GM21576 (cell line): ENCODE results near the gene PTPRS.
"Not testable (repeated sequence)": the region's sequence is repeated elsewhere in the genome, so short reads cannot be mapped to it uniquely, and the experiment has no call there.

ENCODE experiments used
- ATAC-seq: cut with Tn5 transposase; IDR thresholded peaks from one replicate; pipeline ENCODE4 v1.9.1; 2021; ENCODE audit warnings: mild to moderate bottlenecking, moderate library complexity; ENCODE audit not compliant: unreplicated experiment

Gene PTPRS

GRCh38 chr19:5334366-5334739 is 6.3 kb downstream of the PTPRS start:
- ATAC-seq, result no peak

DNA sequence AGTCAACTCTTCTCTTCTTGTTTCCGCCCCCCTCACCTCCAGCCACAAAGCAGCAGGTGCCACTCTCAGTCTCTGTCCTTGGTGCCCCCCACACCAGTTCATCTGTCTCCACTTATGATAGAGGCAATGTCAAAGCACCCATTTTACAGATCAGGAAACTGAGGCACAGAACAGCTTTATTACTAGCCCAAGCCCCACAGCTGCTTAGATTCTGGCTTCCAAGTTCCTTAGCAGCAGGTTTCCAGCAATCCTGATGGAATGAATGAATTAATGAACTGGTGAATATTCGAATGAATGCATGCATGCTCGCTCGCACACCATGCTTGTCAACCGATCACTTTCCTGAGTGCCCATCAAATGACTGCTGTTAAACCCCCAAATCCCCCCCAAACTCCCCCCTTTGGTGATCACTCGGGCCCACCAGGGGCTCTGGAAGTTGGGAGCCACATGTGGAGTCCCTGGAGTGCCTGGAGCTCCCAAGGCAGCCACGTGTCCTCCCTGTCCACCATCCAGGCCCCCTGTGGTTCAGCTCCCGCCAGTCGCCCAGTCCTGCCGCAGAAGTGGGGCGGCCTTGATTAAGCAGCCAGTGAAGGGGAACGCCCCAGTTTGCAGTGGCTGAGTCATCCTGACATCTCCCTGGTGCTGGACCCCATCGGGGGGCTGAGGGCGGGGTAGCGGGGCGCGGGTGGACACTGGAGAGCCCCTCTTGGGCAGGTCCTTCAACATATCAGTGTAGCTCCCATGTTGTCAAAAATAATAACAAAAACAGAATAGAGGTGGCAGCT is 6.8 kb downstream of the PTPRS start:
- no peak for ATAC-seq

DNA sequence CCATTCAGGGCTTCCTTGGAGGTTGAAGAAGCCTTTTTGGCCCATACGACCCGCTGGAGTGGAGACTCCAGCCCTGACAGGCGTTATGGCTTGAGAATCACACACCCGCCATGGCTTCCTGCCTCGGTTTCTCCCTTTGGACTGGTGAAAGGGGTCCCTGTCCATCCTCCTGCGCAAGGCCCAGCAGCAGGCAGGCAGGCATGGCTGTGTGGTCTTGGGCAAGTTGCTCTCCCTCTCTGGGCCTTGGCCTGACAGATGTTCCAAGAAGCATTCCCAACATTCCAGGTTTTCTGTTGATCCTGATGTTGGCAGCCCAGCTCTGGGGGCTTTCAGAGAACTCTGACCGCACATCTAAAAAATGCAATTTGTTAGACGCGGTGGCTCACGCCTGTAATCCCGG is 8.1 kb downstream of the PTPRS start:
- no peak for ATAC-seq

DNA sequence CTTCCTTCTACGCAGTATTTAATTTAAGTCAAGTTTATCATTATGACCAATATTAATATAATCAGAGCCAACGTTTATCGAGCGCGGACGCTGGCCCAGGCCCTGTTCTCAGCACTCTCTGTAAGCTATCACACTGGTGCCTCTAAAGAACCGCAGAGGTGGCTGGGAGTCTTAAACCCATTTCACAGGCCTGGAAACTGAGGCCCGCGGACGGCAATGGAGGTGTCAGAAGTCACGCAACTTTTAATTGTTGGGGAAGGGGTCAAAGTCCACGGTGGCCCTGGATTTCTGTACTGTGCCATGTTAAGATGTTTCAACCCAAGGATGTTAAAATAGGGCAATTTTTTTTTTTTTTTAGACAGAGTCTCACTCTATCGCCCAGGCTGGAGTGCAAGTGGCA is 8.8 kb downstream of the PTPRS start:
- ATAC-seq, result no peak

GRCh38 chr19:5330307-5330720 is 10.3 kb downstream of the PTPRS start:
- ATAC-seq, result no peak

DNA sequence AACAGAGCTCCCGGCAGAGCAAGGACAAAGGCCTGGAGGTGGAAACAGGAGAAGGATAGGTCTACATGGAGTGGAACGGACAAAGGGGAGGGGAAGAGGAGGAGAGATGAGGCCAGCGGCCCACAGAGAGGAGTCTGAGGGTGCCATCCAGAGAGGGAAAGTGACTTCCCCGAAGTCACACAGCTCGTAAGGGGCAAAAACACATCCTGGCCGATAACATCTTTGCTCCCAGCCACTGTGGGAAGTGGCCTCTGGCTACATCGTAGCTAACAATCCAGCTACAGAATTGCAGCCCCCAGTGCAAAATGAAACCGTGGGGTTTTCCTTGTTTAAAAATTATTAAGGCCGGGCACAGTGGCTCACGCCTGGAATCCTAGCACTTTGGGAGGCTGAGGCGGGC is 11.5 kb downstream of the PTPRS start:
- ATAC-seq, result no peak

- ATAC-seq, result not testable (repeated sequence)
These were observed 12.2 kb downstream of the PTPRS start for GRCh38 chr19:5328407-5328806.

DNA sequence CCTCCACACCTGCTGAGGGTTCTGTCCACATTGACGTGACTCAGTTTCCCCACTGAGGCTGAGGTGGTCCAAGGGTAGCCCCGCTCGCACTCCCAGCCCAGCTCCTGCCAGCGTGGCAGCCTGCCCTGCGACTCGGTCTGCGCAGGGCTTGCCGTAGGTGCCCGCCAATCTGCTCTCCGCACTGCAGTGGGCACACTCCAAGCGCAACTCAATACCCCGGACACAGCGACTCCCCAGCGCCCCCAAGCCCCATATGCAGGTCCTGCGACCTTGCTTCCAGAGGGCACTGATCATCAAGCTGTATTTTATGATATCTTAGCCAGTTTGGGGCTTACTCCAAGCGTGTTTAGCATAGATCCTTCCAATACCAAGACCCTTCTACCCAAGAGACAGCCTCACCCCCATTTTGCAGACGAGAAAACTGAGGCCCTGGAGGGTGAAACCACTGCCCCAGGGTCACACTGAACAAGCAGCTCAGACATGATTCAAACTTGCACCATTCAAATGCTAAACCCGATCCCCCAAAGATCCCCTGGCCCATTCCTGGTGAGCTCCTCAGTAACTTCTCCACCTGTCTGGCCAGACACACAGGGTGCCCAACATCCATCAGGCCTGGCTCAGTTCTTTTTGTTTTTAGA is 13.5 kb downstream of the PTPRS start:
- ATAC-seq, result no peak

GRCh38 chr19:5326545-5326944 is 14.1 kb downstream of the PTPRS start:
- no peak for ATAC-seq

DNA sequence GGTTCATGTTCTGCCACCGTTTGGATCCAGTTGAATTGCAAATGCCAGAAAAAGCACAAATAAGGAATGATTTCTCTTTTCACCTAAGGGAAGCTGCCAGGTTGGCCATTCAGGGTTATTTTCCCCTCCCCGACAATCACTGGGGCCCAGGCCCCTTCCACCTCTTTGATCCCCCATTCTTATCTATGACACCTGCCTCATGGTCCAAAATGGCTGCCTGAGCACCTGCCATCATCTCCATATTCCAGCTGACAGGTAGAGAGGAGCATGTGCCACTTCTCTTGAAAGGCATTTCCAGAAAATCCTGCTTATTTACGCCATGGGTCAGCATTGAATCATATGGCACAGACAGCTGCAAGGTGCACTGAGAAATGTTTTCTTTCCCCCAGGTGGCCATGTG is 15.7 kb downstream of the PTPRS start:
- ATAC-seq, result no peak

GRCh38 chr19:5323475-5323811 is 17.2 kb downstream of the PTPRS start:
- ATAC-seq, result no peak

DNA sequence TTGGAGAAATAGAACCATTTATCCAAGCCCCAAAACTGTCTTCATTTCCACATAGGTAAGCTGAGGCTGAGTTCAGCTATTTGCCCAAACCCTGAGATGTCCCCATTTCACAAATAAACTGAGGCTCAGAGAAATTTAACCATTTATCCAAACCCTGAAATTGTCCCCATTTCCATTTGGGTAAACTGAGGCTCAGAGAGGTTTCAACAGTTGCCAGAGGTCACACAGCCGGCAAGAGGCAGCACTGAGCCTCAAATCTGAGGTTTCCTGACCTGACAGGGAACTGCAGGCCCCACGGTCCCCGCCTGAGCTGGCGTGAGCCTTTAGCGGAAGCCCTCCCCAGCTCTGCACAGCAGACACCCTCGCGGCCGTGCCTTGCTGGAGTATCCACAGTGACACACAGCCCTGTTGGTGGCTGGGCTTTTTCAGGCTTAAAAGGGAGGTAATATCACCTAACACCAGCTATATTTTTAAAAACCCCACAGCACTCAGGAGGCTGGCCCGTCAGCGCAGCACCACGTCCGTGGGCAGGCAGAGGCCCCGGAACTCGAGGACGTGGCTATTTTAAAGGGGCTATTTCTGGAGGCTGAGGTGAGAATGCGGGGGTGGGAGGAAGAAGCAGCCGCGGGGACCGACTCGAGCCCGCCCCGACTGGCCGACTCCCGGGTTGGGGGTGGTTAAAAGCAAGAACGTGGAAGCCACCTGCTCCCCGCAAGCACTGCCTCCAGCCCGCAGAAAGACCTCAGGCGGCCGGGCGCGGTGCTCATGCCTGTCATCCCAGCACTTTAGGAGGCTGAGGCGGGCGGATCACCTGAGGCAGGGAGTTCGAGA is 18.5 kb downstream of the PTPRS start:
- ATAC-seq, result peak; percentile 61

DNA sequence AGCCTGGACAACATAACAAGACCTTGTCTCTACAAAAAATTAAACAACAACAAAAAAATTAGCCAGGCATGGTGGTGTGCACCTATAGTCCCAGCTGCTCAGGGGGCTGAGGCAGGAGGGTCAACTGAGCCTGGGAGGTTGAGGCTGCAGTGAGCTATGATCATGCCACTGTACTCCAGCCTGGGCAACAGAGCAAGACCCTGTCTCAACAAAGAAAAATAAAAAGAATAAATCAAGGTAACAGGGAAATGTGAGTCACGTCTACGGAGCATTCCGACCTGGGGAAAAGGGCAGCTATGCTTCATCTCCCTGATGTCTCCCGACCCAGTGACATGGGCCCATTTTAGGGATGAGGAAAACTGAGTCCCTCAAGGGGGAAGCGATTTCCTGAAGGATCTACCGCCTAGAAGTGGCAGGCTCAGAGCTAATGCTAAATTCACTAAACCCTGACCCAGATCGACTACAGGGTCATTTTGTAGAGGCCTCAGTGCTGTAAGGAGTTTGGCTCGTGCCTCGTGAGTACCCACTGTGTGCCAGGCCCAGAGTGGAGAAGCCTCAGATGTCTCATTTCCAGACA is 19.5 kb downstream of the PTPRS start:
- ATAC-seq, result no peak

DNA sequence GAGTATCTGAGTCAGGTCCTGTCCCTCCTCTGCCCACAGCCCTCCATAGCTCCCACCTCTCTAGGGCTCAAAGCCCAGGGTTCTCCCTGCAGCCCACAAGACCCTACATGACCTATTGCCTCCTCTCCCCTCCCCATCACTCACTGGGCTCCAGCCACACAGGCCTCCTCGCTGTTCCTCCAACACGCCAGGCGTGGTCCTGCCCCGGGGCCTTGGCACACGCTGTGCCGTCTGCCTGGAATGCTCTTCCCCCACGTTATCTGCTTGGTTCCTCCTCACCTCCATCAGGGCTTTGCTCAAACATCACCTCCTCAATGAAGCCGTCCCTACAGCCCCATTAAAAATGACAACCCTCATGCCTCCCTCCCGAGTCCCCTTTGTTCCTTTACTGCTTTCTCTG is 21.1 kb downstream of the PTPRS start:
- ATAC-seq, result no peak

DNA sequence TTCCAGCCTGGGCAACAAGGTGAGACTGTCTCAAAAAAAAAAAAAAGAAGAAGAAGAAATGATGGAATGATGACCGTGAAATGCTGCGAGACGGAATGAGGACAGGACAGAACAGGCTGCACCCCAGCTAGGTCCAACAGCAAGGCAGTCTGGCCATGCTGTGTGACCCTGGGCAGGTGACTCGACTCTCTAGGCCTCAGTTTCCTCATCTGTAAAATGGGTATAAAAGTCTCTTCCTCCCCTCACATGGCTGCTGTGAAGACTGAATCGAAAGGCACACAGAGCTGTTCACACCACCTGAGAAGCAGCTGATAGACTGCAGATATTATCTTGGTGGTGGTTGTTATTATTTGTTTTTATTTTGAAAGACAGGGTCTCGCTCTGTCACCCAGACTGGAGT is 22.3 kb downstream of the PTPRS start:
- ATAC-seq, result no peak

DNA sequence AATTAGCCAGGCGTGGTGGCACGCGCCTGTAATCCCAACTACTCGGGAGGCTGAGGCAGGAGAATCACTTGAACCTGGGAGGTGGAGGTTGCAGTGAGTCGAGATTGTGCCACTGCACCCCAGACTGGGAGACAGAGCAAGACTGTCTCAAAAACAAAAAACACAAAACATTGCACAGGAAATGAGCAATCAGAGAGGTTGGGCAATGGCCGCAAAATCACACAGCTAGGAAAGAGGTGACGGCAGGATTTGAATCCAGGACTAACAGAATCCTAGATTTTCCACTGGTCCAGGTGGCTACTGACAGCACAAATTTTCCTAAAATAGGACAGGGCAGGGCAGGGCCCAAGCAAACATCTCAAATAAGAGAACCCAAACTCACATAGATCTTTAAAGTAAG is 23.3 kb downstream of the PTPRS start:
- ATAC-seq, result no peak

GRCh38 chr19:5316138-5316537 is 24.5 kb downstream of the PTPRS start:
- no peak for ATAC-seq

GRCh38 chr19:5314907-5315298 is 25.7 kb downstream of the PTPRS start:
- ATAC-seq, result no peak

GRCh38 chr19:5314012-5314906 is 26.4 kb downstream of the PTPRS start:
- ATAC-seq, result no peak

DNA sequence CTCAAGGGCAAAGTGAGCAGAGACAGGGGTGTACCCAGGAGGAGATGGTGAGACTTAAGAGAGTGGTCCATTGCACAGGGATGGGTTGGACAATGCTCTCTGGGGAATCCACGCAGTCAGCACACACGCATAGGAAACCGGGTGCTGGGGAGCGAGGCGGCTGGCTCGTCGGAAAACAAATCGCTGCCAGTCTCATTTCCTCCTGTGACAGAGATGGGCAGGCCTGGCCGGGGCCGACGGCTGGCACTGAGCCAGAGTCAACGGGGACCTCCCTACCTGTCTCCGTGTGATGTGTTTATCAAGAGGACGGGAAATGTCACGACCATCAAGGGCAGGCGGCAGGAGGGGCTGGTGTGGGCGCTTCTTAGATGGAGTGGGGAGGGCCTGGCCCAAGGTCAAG is 27.3 kb downstream of the PTPRS start:
- ATAC-seq, result no peak

DNA sequence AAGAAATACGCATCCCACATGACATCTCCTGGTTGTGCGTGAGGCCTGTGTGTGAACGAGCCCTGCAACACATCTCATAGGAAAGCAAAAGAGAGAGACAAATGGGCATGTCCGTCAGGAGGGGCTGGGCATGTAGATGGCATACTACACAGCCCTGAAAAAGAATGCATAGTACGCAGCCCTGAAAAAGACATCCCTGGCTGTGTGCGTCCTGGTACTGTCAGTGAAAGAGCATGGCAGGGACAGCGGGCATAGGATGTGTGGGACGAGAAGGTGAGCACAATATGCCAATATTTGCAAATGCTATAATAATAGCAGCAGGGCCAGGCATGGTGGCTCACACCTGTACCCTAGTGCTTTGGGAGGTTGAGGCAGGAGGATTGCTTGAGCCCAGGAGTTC is 28.6 kb downstream of the PTPRS start:
- ATAC-seq, result no peak
